ENCODE data around the gene MICALL1. TPM values are rescaled to one million over a fixed set of nuclear protein-coding genes. Genes with fewer than 3 reads are reported as not detected.

MICALL1 gene
- total and polyA plus RNA-seq, 9 of the 15 experiments (the other 6 are each of a cell fraction or from before 2014, with no cell fraction given) = 0.32 to 21.5 (median 6.1) TPM

GRCh38 chr22:37926358-37926757 is 20.3 kb downstream of the MICALL1 start:
- H3K9ac ChIP-seq (ENCODE audit: insufficient read depth in 1 of 2, low read depth in 2 of 2, low read length in 2 of 2) = no peak overlapping the region; a peak in 1 of 4 replicates
- H2AFZ ChIP-seq (ENCODE audit: low read depth, low read length) = no peak overlapping the region
- ChIA-PET CTCF (ENCODE audit: low intra/inter-chr PET ratio) (no interaction called here), POLR2A (interaction anchor here (0.8 kb wide), 1 partner anchor 16 kb away, joined by 7 read pairs; no protein-coding TSS in a partner anchor)
- no peaks in the 10 kb centered on the region for H3K27me3 ChIP-seq (ENCODE audit: control insufficient read depth in 2 of 2, insufficient read depth in 2 of 2, low read length in 2 of 2)
- in situ Hi-C loops (cut with MboI) = no loop called here
- no peaks in the 10 kb centered on the region for H4K20me1 ChIP-seq (replicated peaks; ENCODE audit: control insufficient read depth, insufficient read depth, low read length)
- H3K36me3 ChIP-seq (ENCODE audit: control insufficient read depth, insufficient read depth, low read length) = peaks cover 18% of the 10 kb centered on the region; the same call in 2 of the 3 replicates
- H3K9me1 ChIP-seq (ENCODE audit: control insufficient read depth, insufficient read depth, low read length) = no peaks in the 10 kb centered on the region
- H3K9me3 ChIP-seq (replicated peaks; ENCODE audit: control insufficient read depth, insufficient read depth, low read depth, low read length) = no peaks in the 10 kb centered on the region
- no peak for ATAC-seq
- H3K4me1 ChIP-seq (replicated peaks in 1 of 2; ENCODE audit: control insufficient read depth in 2 of 2, insufficient read depth in 2 of 2, low read length in 2 of 2) = peaks cover 0 to 15% of the 10 kb centered on the region in 2 experiments; a peak in 2 of 5 replicates
- H3K4me2 ChIP-seq (ENCODE audit: insufficient read depth, low read length) = no peak overlapping the region
- no TSS peak for BruUV-seq (replicated peaks)
- WGBS (ENCODE audit: insufficient coverage, low coverage, missing lambda C conversion rate) = 87% methylated on average over 5 of the region's 7 CpGs
- intact Hi-C loops (cut with micrococcal nuclease) = no loop called here
- H3K79me2 ChIP-seq (ENCODE audit: control insufficient read depth, insufficient read depth, low read length) = no peaks in the 10 kb centered on the region
- no peak overlapping the region for H3K27ac ChIP-seq (ENCODE audit: extremely low read depth, low read depth, low read length)
- H3K4me3 ChIP-seq = no peak overlapping the region
- no peak for TF ChIP-seq STAG1 (CRISPR knock-in tag; IDR thresholded peaks at IDR 0.05; ENCODE audit: borderline replicate concordance)
- TF ChIP-seq MED1 (CRISPR knock-in tag; IDR thresholded peaks at IDR 0.05; ENCODE audit: borderline replicate concordance) = no peak
- TF ChIP-seq HDGF (IDR thresholded peaks at IDR 0.05) = no peak
- DNase-seq (ENCODE audit: extremely low read depth in 1 of 4, low spot score in 3 of 4) = no peak
- no peak for FAIRE-seq

- Histone ChIP-seq H3K79me2 (ENCODE audit: control insufficient read depth, insufficient read depth, low read length) (no peaks in the 10 kb centered on the region), H3K27me3 (ENCODE audit: control insufficient read depth in 2 of 2, insufficient read depth in 2 of 2, low read length in 2 of 2) (no peaks in the 10 kb centered on the region), H2AFZ (ENCODE audit: low read depth, low read length) (no peak overlapping the region), H3K4me1 (replicated peaks in 1 of 2; ENCODE audit: control insufficient read depth in 2 of 2, insufficient read depth in 2 of 2, low read length in 2 of 2) (peaks cover 0 to 15% of the 10 kb centered on the region in 2 experiments; a peak in 2 of 5 replicates), H3K9me3 (replicated peaks; ENCODE audit: control insufficient read depth, insufficient read depth, low read depth, low read length) (no peaks in the 10 kb centered on the region), H4K20me1 (replicated peaks; ENCODE audit: control insufficient read depth, insufficient read depth, low read length) (no peaks in the 10 kb centered on the region), H3K4me2 (ENCODE audit: insufficient read depth, low read length) (no peak overlapping the region), H3K27ac (ENCODE audit: extremely low read depth, low read depth, low read length) (no peak overlapping the region), H3K9me1 (ENCODE audit: control insufficient read depth, insufficient read depth, low read length) (no peaks in the 10 kb centered on the region), H3K9ac (ENCODE audit: insufficient read depth in 1 of 2, low read depth in 2 of 2, low read length in 2 of 2) (no peak overlapping the region; a peak in 1 of 4 replicates), H3K36me3 (ENCODE audit: control insufficient read depth, insufficient read depth, low read length) (peaks cover 19% of the 10 kb centered on the region; the same call in 2 of the 3 replicates), H3K4me3 (no peak overlapping the region)
- ChIA-PET POLR2A (interaction anchor here (0.8 kb wide), 1 partner anchor 16 kb away, joined by 7 read pairs; no protein-coding TSS in a partner anchor), CTCF (ENCODE audit: low intra/inter-chr PET ratio) (no interaction called here)
- in situ Hi-C loops (cut with MboI) (no loop called here), intact Hi-C loops (cut with micrococcal nuclease) (no loop called here)
- DNase-seq (ENCODE audit: extremely low read depth in 1 of 4, low spot score in 3 of 4) (no peak), ATAC-seq (no peak), FAIRE-seq (no peak)
- no TSS peak for BruUV-seq (replicated peaks)
- 80% methylated on average over 11 of the region's 32 CpGs for WGBS (ENCODE audit: insufficient coverage, low coverage, missing lambda C conversion rate)
- TF ChIP-seq ZNF398 (CRISPR knock-in tag; IDR thresholded peaks at IDR 0.05) = no peak
- TF ChIP-seq MAFK (IDR thresholded peaks at IDR 0.05; ENCODE audit: low read length) = no peak
- no peak for TF ChIP-seq CLOCK (CRISPR knock-in tag; IDR thresholded peaks at IDR 0.05; ENCODE audit: borderline replicate concordance)
- no peak for TF ChIP-seq ZFP30 (CRISPR knock-in tag; IDR thresholded peaks at IDR 0.05; ENCODE audit: borderline replicate concordance)
- no peak for TF ChIP-seq EP400 (IDR thresholded peaks at IDR 0.05)
Observed at GRCh38 chr22:37926771-37927636, 20.9 kb downstream of the MICALL1 start.

All from K562 (cell line).